ENCODE results near the gene HES3.

The HES3 gene

DNA sequence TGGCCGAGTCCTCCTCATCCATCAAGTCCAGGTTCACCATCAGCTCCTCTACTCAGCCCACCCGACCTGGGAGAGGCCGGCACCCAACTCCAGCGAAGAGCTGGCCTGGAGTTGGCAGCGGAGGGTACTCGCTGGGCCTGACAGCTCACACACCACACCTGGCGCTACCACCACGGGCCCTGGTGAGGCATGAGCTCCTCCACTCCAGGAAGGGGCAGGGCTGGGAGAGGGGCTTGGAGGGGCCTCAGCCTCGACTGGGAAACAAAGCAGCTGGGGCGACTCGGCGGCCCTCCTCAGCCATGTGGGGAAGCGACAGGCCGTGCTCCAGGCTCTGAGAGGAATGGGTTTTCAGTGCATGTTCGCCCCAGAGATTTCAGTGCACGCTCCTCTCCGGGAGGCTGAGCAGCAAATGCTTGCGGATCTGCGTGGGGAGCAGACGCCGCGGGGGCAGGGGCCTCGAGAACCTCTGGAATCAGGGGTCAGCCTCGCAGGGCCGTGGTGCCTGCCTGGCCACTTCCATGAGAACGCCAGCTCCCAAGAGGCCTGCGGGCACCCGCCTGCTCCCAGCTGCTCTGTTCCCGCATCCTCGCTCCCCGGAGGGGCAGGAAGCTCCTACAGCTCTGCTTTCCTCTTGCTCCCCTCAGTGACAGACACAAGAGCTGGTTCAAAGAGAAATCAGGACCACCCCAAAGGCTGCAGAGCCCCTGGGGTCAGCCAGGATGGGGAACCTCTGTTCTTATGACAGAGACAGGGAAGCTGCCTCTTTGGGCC lies 35.8 kb downstream of the HES3 start:
- no peak for DNase-seq (ENCODE audit: low spot score)

DNA sequence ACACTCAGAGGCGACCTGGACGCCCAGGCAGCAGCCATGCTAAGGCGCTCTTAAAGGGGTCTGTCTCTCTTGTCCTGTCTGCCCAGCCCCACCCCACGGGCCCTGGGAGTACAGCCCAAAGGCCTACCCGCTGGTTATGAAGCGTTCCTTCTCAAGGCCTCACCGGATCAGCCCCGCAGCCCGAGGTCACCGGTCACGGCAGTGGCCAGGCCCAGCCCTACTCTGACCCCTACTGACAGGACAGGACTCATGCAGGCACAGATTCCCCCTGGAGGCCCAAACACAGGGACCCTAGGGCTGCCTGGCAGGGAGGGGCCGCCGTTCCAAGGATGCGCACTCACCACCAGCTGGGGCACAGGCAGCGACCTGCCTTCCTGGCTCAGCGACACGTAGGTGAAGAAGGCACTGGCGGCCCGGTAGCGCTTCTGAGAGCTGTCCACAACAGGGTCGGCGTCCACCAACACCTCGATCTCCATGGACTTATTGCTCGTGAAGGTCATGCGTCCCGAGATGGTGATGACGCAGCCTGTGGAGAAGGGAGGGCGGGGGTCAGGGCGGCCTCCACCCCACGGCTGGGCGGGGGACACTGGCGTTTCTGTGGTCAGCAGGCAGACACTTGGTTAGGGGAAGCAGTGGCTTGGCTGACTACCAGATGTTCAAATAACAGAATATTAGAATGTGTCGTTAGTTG lies 36.9 kb downstream of the HES3 start:
- DNase-seq (ENCODE audit: low spot score), result peak; percentile 43

DNA sequence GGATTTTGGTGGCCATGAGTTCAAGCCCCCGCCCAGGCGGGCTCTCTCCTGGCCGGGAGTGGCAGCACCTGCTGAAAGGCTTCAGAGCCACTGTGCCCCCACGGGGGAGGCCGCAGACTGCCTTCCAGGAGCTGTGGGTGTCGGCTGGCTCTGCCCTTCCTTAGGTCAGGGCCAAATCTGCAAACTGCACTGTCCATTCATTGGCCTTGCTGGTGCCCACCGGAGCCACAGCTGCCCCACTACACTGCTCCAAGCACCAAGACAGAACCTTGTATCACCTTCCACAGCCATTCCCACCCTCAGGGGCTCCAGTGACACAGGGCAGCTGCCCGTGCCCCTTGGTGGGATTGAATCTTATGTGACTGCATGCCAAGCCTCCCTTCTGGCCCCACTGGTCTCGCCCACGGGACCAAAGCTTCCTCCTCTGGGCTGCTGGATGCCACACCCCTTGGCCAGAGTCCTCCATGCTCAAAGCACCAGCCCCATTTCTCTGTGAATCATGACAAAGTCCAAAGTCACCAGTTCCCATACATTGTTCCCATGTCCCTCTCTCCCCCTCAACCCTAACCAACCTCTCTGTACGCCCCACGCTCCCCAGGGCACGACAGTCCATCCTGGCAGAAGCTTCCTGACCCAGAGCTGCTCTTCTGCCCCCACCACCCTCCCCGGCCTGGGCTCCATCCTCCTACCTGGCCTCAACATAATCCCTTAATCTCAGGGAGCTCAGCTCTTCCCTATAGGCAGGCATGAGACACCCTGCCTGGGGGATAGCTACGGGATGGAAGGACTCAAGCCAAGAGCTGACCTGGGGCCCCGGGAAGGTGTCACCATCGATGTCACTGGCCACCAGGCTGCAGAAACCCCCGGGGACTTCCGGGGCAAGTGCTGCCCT lies 37.8 kb downstream of the HES3 start:
- peak; percentile 59 for DNase-seq (ENCODE audit: low spot score)

DNA sequence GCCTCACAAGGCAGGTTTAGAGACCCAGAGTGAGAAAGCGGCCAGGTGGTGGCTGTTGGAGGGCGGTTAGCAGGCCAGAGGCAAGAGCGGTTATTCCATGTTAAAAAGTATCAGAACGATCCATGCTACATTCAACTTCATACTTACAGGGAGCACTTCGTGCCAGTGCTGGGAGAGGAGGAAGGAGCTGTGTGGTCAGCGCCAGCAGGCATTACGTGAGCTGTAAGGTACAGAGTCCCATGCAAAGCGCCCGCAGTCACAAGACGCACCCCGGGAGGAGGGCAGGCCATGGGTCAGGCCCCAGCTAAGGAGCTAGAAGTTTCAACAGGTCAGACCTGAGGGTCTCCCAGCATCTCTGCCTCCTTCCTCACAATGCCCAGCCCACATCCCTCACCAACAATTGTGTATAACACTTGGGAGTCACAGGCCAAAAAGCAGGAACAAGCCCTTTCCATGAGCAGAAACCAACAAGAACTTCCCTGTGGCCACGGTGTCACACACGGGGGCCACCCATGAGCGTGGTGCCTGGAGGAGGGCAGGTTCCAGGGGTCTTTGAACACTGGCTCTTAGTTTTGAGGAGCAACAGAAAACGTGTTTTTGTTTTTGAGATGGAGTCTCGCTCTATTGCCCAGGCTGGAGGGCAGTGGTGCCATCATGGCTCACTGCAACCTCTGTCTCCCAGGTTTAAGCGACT lies 38.7 kb downstream of the HES3 start:
- no peak for DNase-seq (ENCODE audit: low spot score)

DNA sequence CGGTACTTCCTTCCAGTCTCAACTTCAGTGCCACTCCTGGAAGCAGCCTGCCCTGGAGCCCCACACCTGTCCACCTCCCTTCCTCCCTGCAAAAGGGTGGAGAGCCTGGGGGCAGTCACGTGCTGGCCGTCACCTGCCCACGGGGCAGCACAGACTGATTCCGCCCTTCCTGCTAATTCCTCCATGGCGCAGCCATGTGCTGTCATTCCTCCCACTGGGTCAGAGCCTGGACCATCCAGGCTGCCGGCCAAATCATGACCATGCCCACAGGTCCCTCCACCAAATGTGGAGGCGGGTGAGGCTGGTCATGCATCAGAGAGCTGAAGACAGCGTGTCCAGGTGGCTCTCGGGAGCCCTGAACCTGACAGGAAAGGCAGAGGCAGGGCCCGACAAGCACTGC lies 41.4 kb downstream of the HES3 start:
- DNase-seq (ENCODE audit: low spot score), result no peak

DNA sequence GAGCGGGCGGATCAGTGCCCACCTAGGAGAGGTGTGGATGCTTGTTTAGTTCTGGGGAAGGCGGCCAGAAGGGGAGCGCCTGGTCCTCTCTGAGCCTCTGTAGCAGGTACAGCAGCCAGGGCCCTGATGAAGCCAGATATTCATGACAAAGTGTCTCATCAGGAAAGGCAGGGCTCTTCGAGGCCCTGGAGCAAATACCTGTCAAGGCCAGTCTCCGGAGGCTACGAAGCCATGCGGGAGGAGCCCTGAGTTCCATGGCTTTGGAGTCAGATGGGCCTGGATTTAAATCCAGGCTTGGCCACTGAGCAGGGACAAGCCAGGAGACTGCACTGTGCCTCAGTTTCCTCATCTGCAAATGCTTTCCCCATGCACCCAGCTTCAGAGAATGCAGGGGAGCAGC lies 42.3 kb downstream of the HES3 start:
- no peak for DNase-seq (ENCODE audit: low spot score)

DNA sequence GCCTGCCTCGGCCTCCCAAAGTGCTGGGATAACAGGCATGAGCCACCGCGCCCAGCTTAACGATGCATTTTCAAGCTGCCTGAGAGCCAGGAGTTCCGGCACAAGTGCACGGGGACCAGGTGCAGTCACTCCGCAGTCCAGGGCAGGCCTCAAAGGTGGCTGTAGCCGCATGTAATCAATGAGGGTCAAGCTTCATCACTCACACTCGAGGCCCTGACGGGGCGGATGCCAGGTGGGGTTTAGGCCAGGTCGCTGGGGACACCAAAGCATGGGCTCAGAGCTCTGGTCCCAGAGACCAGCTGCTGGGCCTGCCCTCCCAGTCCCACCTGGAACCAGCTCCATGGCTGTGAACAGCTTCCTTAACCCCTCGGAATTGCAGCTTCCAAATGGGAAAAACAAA lies 43.0 kb downstream of the HES3 start:
- no peak for DNase-seq (ENCODE audit: low spot score)

DNA sequence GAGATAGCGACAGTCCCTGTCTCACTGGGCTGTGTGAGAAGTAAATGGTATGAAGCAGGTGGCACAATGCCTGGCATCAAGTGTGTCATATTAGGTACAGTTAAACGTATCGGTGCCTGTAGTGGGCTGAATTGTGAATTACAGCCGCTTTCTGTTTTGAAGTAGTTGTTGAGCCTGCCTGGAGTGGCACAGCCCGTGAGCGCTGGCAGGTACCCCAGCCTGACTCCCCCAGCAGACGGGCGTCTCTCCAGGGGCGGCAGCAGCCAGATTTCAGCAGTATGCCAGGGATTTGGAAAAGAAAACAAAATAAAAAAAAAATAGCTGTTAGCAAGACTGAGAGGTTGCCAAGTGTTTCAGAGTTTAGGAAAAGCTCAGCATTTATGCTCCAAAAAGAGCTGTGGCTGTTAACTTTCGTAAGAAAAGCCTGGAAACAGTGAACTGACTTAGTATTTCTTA lies 43.5 kb downstream of the HES3 start:
- DNase-seq (ENCODE audit: low spot score), result no peak

DNA sequence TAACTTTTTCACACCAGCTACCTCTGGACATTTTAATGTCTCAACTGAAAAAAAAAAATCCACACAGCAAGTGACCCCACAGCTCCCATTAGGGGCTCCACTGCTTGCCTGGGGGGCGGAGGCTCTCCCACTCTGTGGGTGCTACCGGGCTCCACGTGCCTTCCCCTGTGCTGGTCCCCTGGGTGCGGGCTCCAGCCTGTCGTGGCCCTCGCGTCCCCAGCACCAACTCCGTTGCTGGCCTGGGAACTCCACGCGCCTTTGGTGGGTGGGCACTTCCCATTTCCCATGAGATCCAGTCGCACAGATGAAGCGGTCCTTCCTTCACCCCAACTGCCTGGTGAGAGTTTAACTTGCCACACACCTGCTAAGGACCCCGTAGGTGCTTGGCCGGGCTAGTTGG lies 44.0 kb downstream of the HES3 start:
- DNase-seq (ENCODE audit: low spot score), result no peak

DNA sequence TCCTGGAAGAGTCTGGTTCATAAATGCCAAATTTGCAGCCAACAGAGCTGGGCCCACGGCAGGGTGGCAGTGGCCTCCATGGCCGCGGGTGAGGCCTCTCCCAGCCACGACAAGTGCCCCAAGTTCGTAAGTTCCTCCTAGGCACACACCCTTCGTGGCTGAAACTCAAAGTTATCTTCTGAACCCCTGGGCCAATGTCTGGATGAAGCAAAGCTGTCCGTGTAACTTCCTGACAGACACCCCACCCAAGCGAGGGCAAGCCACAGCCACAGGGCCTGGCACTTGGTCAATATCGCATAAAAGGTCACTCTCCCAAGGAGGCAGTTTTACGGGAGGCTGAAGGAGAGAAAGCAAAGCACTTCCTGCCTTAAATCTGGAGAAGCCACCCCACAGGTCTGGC lies 44.7 kb downstream of the HES3 start:
- DNase-seq (ENCODE audit: low spot score), result no peak

DNA sequence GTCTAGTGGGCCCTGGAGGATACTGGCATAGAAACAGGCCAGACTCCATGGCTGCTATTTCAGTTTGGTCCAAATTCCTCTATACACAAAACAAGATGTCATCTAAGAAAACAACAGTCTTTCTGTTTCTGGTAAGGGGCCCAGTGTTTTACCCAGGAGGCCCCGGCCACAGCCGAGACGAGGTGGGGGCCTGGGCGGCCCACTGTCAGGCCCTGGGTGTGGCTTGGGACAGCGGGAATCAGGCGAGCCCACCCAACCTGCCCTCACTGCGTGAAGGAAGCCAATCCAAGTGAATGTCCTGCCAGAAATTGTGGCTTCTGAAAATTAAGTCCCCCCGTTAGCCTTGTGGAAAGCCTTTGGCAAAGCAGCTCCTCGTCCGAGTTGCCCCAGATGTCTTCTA lies 48.1 kb downstream of the HES3 start:
- no peak for DNase-seq (ENCODE audit: low spot score)

DNA sequence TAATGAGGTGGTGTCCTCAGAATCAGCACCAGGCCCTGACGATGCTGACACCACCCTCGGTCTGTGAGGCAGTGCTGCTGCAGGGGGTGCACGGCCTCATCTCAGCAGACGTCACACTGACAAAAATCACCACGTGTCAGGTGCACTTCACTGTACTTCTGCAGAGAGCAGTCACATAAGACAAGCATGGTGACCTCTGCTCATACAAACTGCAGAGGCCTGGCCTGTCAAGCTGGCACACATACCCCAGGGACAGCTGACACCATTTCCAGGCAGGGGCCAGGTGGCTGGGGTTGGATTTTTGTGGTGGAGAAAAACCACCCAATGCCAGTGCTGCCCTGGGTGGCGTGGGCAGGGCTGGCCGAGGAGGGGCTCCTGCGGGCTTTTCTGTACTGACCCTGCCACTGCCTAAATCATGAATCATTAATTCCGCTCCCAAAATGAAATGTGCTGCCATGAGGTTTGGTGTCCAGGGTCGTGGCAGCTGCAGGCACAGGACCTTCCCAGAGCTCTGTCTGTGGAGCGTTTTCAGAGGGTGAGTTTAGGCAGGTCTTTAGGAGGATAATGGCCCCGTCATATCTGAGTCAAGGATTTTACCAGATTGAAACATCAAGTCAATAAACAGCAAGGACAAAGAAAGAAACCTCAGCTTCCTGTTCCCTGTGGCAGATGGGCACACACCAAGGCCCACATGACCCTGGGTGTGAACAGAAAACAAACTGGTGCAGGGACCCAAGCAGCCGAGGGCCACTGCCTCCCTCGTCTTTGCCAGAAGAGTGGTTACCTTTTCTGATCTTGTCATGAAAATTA lies 50.3 kb downstream of the HES3 start:
- DNase-seq (ENCODE audit: low spot score), result no peak

DNA sequence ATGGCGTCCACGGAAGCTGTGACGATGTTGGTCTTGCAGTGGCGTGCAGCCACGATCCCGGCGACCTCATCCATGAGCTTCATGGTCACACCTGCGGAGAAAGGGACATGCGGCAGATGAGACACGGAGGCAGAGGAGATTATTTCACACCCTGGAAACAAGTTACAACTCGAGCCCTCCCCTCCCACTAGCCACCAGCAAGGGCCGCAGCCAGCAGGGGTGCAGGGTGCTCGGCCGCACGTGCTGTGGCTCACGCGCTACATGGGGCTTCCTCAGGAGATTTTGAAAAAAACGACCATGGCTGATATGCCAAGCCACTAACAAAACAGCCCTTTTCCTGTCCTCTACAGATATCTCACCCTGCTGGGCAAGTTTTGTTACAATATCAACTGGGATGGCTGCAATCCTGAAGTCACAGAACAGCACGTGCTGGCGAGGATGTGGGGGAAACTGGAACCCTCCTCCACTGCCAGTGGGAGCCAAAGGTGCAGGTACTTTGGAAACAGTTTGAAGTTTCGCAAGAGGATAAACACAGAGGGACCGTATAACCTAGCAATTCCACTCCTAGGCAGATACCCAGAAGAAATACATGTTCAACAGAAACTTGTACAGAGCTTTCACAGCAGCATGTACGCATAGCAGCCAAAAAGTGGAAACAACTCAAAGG lies 51.0 kb downstream of the HES3 start:
- DNase-seq (ENCODE audit: low spot score), result no peak
